Measurements from ENCODE around the gene SERGEF.

SERGEF gene

GRCh38 chr11:18013790-18014507 is 1.1 kb upstream of the SERGEF start:
- Histone ChIP-seq H3K79me2 (ENCODE audit: control insufficient read depth, low read length) (peaks cover 32% of the 10 kb centered on the region), H3K4me1 (ENCODE audit: control insufficient read depth, low read length) (peaks cover 32% of the 10 kb centered on the region), H3K4me2 (ENCODE audit: low read length) (peak overlapping the region; percentile 91), H3K4me3 (ENCODE audit: low read length) (peak overlapping the region; percentile 78), H4K20me1 (ENCODE audit: control insufficient read depth, insufficient read depth, low read depth, low read length) (no peaks in the 10 kb centered on the region), H3F3A (ENCODE audit: control insufficient read depth, insufficient read depth) (no peaks in the 10 kb centered on the region), H3K9me2 (replicated peaks; ENCODE audit: control insufficient read depth, low read length) (no peaks in the 10 kb centered on the region), H3K27me3 (ENCODE audit: control insufficient read depth, low read length) (no peaks in the 10 kb centered on the region), H3K27ac (ENCODE audit: low read depth, low read length) (peak overlapping the region; percentile 77), H3K9me3 (ENCODE audit: control insufficient read depth, insufficient read depth, low read length) (no peaks in the 10 kb centered on the region), H3K36me3 (ENCODE audit: control insufficient read depth, low read length) (no peaks in the 10 kb centered on the region)
- TF ChIP-seq EZH2phosphoT487 (IDR thresholded peaks at IDR 0.05; ENCODE audit: borderline replicate concordance, low read length): no peak
- TF ChIP-seq, protein P1, sequence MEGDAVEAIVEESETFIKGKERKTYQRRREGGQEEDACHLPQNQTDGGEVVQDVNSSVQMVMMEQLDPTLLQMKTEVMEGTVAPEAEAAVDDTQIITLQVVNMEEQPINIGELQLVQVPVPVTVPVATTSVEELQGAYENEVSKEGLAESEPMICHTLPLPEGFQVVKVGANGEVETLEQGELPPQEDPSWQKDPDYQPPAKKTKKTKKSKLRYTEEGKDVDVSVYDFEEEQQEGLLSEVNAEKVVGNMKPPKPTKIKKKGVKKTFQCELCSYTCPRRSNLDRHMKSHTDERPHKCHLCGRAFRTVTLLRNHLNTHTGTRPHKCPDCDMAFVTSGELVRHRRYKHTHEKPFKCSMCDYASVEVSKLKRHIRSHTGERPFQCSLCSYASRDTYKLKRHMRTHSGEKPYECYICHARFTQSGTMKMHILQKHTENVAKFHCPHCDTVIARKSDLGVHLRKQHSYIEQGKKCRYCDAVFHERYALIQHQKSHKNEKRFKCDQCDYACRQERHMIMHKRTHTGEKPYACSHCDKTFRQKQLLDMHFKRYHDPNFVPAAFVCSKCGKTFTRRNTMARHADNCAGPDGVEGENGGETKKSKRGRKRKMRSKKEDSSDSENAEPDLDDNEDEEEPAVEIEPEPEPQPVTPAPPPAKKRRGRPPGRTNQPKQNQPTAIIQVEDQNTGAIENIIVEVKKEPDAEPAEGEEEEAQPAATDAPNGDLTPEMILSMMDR (IDR thresholded peaks at IDR 0.05; ENCODE audit: low read depth, low read length, poor library complexity, severe bottlenecking): no peak

GRCh38 chr11:18012122-18012905 is 533 bp downstream of the SERGEF start:
- Histone ChIP-seq H4K20me1 (ENCODE audit: control insufficient read depth, insufficient read depth, low read depth, low read length) (no peaks in the 10 kb centered on the region), H3K36me3 (ENCODE audit: control insufficient read depth, low read length) (no peaks in the 10 kb centered on the region), H3K27me3 (ENCODE audit: control insufficient read depth, low read length) (no peaks in the 10 kb centered on the region), H3K79me2 (ENCODE audit: control insufficient read depth, low read length) (peaks cover 32% of the 10 kb centered on the region), H3K9me3 (ENCODE audit: control insufficient read depth, insufficient read depth, low read length) (no peaks in the 10 kb centered on the region), H3F3A (ENCODE audit: control insufficient read depth, insufficient read depth) (no peaks in the 10 kb centered on the region), H3K9me2 (replicated peaks; ENCODE audit: control insufficient read depth, low read length) (no peaks in the 10 kb centered on the region), H3K4me2 (ENCODE audit: low read length) (peak overlapping the region; percentile 91), H3K4me3 (ENCODE audit: low read length) (peak overlapping the region; percentile 78), H3K4me1 (ENCODE audit: control insufficient read depth, low read length) (peaks cover 32% of the 10 kb centered on the region), H3K27ac (ENCODE audit: low read depth, low read length) (peak overlapping the region; percentile 22)
- TF ChIP-seq EZH2phosphoT487 (IDR thresholded peaks at IDR 0.05; ENCODE audit: borderline replicate concordance, low read length): no peak
- TF ChIP-seq, protein P1 (IDR thresholded peaks at IDR 0.05; ENCODE audit: low read depth, low read length, poor library complexity, severe bottlenecking): no peak

- H3K9me3 ChIP-seq (ENCODE audit: control insufficient read depth, insufficient read depth, low read length): no peaks in the 10 kb centered on the region
- H3K79me2 ChIP-seq (ENCODE audit: control insufficient read depth, low read length): peaks cover 32% of the 10 kb centered on the region
- peak overlapping the region; percentile 78 for H3K4me3 ChIP-seq (ENCODE audit: low read length)
- H3F3A ChIP-seq (ENCODE audit: control insufficient read depth, insufficient read depth): no peaks in the 10 kb centered on the region
- no peak overlapping the region for H3K27ac ChIP-seq (ENCODE audit: low read depth, low read length)
- H4K20me1 ChIP-seq (ENCODE audit: control insufficient read depth, insufficient read depth, low read depth, low read length): no peaks in the 10 kb centered on the region
- peaks cover 32% of the 10 kb centered on the region for H3K4me1 ChIP-seq (ENCODE audit: control insufficient read depth, low read length)
- TF ChIP-seq, protein P1 (IDR thresholded peaks at IDR 0.05; ENCODE audit: low read depth, low read length, poor library complexity, severe bottlenecking): no peak
- no peak for TF ChIP-seq EZH2phosphoT487 (IDR thresholded peaks at IDR 0.05; ENCODE audit: borderline replicate concordance, low read length)
- H3K9me2 ChIP-seq (replicated peaks; ENCODE audit: control insufficient read depth, low read length): no peaks in the 10 kb centered on the region
- H3K4me2 ChIP-seq (ENCODE audit: low read length): peak overlapping the region; percentile 91
- no peaks in the 10 kb centered on the region for H3K27me3 ChIP-seq (ENCODE audit: control insufficient read depth, low read length)
- H3K36me3 ChIP-seq (ENCODE audit: control insufficient read depth, low read length): peaks cover 2% of the 10 kb centered on the region; the same call in 1 of the 2 replicates
These were observed 1.2 kb downstream of the SERGEF start for GRCh38 chr11:18011633-18012032.
